Activated CD4-positive, alpha-beta T cell treated with anti-CD3 and anti-CD28 coated beads, Interleukin-2, amount 10 ng/mL, durations not matched to agents 7 days and 5 days (primary cell): ENCODE measurements around the gene ABCD4. TPM values are rescaled to one million over a fixed set of nuclear protein-coding genes. Genes with fewer than 3 reads are reported as not detected.

Experiments
- CTCF ChIA-PET: fragments of 350-600 bp; sonication (Branson Sonifier 250); formaldehyde crosslinking; loops from one replicate; lab custom pipeline; 2021; ENCODE audit warnings: antibody characterized with exemption; lab: Charles Lee
- POLR2A ChIA-PET: fragments of 350-600 bp; sonication (Branson Sonifier 250); formaldehyde crosslinking; loops from one replicate; lab custom pipeline; 2021; ENCODE audit warnings: antibody characterized with exemption; lab: Charles Lee
- DNase-seq: peaks from one replicate; pipeline ENCODE4 v3.0.0-alpha.2; 2020
- H3K27ac Mint-ChIP-seq: one replicate; pipeline ENCODE4 v1.8.0; 2021; ENCODE audit warnings: mild to moderate bottlenecking, moderate library complexity, mixed read lengths
- H3K27me3 Mint-ChIP-seq: one replicate; pipeline ENCODE4 v1.8.0; 2021; ENCODE audit warnings: mixed read lengths
- H3K36me3 Mint-ChIP-seq: one replicate; pipeline ENCODE4 v1.8.0; 2021; ENCODE audit warnings: low read depth, mixed read lengths
- H3K4me1 Mint-ChIP-seq: one replicate; pipeline ENCODE4 v1.8.0; 2021; ENCODE audit warnings: mixed read lengths
- H3K4me3 Mint-ChIP-seq: one replicate; pipeline ENCODE4 v1.8.0; 2021; ENCODE audit warnings: mild to moderate bottlenecking, moderate library complexity, mixed read lengths
- H3K9me3 Mint-ChIP-seq: one replicate; pipeline ENCODE4 v1.8.0; 2021; ENCODE audit warnings: mixed read lengths
- total RNA-seq, 2 experiments: library from RNA; stranded (reverse); gene quantifications; one replicate each; pipeline ENCODE4 v1.2.3, GENCODE V29; 2021

ABCD4 gene
- total RNA-seq, 2 experiments from 2014 or later, result 59.6 to 62.4 TPM

DNA sequence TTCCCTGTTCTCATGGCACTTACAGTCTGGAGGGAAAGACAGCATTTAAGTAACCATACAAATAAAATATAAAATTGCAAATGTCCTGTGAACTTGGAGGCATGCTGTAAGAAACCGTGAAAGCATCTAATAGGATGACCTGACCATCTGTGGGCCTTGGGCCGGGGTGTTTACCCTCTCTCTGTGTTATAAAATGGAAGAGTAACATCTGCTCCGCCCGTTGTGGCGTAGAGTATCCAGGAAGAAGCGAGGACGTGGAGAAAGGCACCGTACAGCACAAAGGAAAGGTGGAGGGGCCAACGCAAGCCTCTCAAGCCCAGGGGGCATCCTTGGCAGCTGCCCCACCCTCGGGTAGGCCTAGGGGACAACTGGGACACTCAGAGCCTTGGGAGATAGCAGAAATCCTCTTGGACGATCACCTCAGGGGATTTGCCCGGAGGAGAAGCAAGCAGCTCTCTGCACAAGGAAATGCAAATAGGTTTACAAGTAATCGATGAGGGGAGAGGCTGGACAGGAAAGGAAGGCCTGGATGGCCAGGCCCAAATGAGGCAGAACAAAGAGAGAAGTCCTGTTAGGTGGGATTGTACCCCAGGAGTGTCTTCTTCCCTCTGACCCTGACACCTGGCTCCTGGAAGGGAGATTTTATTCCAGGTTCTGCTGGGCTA is 37.3 kb downstream of the ABCD4 start:
- Mint-ChIP-seq H3K9me3 (no peaks in the 10 kb centered on the region), H3K36me3 (no peaks in the 10 kb centered on the region), H3K27me3 (peaks cover 5% of the 10 kb centered on the region), H3K4me1 (no peaks in the 10 kb centered on the region), H3K27ac (no peak overlapping the region), H3K4me3 (no peak overlapping the region)
- ChIA-PET CTCF (no interaction called here), POLR2A (no interaction called here)
- DNase-seq, result no peak

DNA sequence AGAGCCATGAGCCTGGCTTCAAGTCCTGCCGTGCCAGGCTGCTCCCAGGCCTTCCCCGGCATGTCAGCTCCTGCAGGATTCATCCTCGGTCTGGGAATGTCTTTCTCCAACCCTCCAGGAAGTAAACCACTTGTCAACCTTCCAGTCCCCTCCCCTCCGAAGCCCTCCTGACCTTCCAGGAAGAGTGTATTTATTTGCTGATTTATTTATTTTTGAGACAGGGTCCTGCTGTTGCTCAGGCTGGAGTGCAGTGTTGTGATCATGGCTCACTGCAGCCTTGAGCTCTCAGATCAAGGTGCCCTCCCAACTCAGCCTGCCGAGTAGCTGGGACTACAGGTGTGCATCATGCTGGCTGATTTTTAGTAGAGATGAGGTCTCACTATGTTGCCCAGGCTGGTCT is 38.8 kb downstream of the ABCD4 start:
- CTCF ChIA-PET, result interaction anchor here (0.9 kb wide), 1 partner anchor 17 kb away, joined by 3 read pairs; no protein-coding TSS in a partner anchor
- Mint-ChIP-seq H3K4me3 (no peak overlapping the region), H3K4me1 (no peaks in the 10 kb centered on the region), H3K27ac (no peak overlapping the region), H3K27me3 (peaks cover 9% of the 10 kb centered on the region), H3K9me3 (no peaks in the 10 kb centered on the region), H3K36me3 (no peaks in the 10 kb centered on the region)
- no peak for DNase-seq
- POLR2A ChIA-PET, result no interaction called here

DNA sequence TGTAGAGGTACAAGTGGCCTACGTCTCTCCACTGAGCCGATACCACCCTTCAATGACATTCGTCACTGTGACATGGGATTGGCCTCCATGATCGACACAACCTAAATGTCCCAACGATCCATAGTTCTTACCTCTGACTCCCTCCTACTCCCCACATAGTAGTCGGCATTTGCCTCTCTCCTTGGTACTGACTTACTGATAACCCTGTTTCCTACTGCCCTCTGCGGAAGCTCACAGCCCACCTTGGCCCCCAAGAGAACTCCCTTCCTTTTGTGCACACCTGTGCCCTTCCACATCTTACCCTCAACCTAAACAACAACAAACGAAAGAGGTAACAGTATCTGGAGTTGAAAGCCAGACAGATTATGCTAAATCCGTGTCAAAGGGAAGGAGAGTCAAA is 39.6 kb downstream of the ABCD4 start:
- no peaks in the 10 kb centered on the region for H3K4me1 Mint-ChIP-seq
- no peak overlapping the region for H3K4me3 Mint-ChIP-seq
- no peaks in the 10 kb centered on the region for H3K9me3 Mint-ChIP-seq
- no peaks in the 10 kb centered on the region for H3K36me3 Mint-ChIP-seq
- POLR2A ChIA-PET, result no interaction called here
- peaks cover 12% of the 10 kb centered on the region for H3K27me3 Mint-ChIP-seq
- CTCF ChIA-PET, result no interaction called here
- H3K27ac Mint-ChIP-seq, result no peak overlapping the region
- DNase-seq, result no peak

DNA sequence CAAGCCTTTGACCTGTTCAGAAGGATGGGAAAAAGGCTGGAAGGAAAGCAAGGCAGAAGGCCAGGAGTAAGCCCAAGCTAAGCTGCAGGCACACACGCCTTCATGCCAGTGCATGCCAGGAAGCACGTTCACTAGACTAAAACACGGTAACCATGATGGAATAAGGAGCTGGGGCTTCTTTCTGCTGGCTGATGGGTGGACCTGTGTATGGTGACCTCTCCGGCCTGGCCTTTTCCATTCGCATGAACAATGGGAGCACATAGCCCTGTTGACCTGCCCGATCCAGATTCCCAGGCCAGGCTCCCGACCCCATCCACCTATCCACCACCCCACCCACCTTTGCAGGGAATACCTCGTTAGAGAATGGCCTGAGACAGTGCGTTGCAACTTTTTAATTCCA is 40.7 kb downstream of the ABCD4 start:
- CTCF ChIA-PET, result no interaction called here
- POLR2A ChIA-PET, result no interaction called here
- no peak overlapping the region for H3K27ac Mint-ChIP-seq

DNA sequence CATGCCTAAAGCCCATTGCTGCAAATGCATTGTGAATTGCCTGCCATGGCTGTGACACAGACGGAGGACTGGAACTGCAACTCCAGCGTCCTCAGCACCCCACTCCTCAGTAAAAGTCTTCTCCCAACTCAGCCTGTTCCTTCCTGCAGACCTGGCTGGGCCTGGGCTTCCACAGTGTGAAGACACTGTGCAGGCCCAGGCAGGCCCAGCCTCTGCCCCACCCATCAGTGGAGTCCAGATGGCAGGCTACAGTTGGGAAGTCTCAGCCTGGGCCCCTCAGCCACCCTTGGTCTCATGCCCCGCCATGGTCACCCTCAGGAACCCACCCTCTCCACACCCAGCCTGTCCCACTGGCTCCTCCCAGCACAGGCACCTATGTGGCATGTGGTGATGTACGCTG is 41.4 kb downstream of the ABCD4 start:
- Mint-ChIP-seq H3K4me3 (no peak overlapping the region), H3K36me3 (no peaks in the 10 kb centered on the region), H3K9me3 (no peaks in the 10 kb centered on the region), H3K27ac (no peak overlapping the region), H3K4me1 (peaks cover 8% of the 10 kb centered on the region), H3K27me3 (peaks cover 14% of the 10 kb centered on the region)
- CTCF ChIA-PET, result no interaction called here
- no peak for DNase-seq
- POLR2A ChIA-PET, result no interaction called here

More for the DNA sequence above, 40.7 kb downstream of the ABCD4 start:
- no peak for DNase-seq
- no peaks in the 10 kb centered on the region for H3K9me3 Mint-ChIP-seq
- peaks cover 3% of the 10 kb centered on the region for H3K4me1 Mint-ChIP-seq
- H3K36me3 Mint-ChIP-seq, result no peaks in the 10 kb centered on the region
- H3K27me3 Mint-ChIP-seq, result peaks cover 14% of the 10 kb centered on the region
- H3K4me3 Mint-ChIP-seq, result no peak overlapping the region

DNA sequence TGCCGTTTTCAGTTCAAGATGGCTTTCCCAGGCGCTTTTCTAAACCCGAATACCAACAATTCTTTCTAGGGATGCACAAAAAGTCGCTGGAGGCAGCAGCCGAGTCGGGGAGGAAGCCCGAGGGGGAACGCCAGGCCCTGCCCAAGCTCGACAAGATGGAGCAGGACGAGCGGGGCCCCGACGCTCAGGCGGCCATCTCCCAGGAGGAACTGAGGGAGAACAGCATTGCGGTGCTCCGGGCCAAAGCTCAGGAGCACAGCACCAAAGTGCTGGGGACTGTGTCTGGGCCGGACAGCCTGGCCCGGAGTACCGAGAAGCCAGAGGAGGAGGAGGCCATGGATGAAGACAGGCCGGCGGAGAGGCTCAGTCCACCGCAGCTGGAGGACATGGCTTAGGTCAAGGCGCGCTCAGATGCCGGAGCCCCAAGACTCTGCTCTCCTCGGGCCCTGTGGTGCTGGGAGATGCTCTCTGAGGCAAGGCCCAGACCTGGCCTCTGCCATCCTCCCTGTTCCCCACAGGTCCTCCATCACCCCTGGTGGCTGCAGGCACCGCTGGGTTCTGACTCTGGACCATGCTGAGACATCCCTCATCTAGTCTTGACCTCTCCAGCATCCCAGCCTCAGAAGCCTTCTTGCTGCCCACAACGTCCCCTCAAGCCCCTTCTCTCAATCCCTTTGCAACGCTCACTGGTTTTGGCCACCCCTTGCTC is 42.1 kb downstream of the ABCD4 start:
- ChIA-PET POLR2A (no interaction called here), CTCF (interaction anchor here (1.0 kb wide), 1 partner anchor 9 kb away, joined by 3 read pairs; no protein-coding TSS in a partner anchor)
- no peak overlapping the region for H3K4me3 Mint-ChIP-seq
- peaks cover 12% of the 10 kb centered on the region for H3K27me3 Mint-ChIP-seq
- no peak for DNase-seq
- no peaks in the 10 kb centered on the region for H3K9me3 Mint-ChIP-seq
- peaks cover 8% of the 10 kb centered on the region for H3K4me1 Mint-ChIP-seq
- no peaks in the 10 kb centered on the region for H3K36me3 Mint-ChIP-seq
- no peak overlapping the region for H3K27ac Mint-ChIP-seq

DNA sequence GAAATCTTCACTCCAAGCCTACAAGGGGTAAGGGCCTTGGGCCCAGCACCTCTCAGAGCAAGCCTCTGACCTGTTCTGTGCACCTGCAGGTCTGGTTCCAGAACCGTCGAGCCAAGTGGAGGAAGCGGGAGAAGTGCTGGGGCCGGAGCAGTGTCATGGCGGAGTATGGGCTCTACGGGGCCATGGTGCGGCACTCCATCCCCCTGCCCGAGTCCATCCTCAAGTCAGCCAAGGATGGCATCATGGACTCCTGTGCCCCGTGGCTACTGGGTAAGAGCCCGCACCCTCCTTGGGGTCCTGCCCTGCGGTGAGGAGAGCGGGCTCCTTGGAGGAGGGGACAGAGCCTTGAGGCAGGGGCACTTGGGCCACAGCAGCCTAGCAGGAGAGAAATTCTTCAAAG is 43.2 kb downstream of the ABCD4 start:
- no peak for DNase-seq
- H3K9me3 Mint-ChIP-seq, result no peaks in the 10 kb centered on the region
- H3K4me3 Mint-ChIP-seq, result no peak overlapping the region
- no peak overlapping the region for H3K27ac Mint-ChIP-seq
- H3K36me3 Mint-ChIP-seq, result no peaks in the 10 kb centered on the region
- peaks cover 12% of the 10 kb centered on the region for H3K27me3 Mint-ChIP-seq
- peaks cover 8% of the 10 kb centered on the region for H3K4me1 Mint-ChIP-seq
- CTCF ChIA-PET, result no interaction called here
- POLR2A ChIA-PET, result no interaction called here

DNA sequence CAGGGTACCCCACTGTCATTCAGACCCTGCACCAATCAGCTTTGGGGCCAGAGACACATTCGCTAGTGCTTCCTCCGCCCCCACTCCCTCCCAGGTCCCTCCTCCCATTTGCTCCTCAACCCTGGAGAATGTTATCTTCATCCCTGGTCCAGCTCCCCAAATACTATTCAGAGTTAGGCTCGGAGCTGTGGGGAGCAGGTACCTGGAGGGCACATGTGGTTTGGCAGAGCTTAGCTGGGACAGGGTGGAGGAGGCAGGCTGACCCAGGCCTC is 44.0 kb downstream of the ABCD4 start:
- H3K4me1 Mint-ChIP-seq, result peaks cover 8% of the 10 kb centered on the region
- DNase-seq, result no peak
- ChIA-PET CTCF (interaction anchor here (1.6 to 3.2 kb wide), 2 partner anchors 12 to 38 kb away, joined by 4 to 28 read pairs; no protein-coding TSS in a partner anchor), POLR2A (no interaction called here)
- H3K9me3 Mint-ChIP-seq, result no peaks in the 10 kb centered on the region
- H3K27ac Mint-ChIP-seq, result no peak overlapping the region
- H3K4me3 Mint-ChIP-seq, result no peak overlapping the region
- peaks cover 12% of the 10 kb centered on the region for H3K27me3 Mint-ChIP-seq
- H3K36me3 Mint-ChIP-seq, result no peaks in the 10 kb centered on the region

DNA sequence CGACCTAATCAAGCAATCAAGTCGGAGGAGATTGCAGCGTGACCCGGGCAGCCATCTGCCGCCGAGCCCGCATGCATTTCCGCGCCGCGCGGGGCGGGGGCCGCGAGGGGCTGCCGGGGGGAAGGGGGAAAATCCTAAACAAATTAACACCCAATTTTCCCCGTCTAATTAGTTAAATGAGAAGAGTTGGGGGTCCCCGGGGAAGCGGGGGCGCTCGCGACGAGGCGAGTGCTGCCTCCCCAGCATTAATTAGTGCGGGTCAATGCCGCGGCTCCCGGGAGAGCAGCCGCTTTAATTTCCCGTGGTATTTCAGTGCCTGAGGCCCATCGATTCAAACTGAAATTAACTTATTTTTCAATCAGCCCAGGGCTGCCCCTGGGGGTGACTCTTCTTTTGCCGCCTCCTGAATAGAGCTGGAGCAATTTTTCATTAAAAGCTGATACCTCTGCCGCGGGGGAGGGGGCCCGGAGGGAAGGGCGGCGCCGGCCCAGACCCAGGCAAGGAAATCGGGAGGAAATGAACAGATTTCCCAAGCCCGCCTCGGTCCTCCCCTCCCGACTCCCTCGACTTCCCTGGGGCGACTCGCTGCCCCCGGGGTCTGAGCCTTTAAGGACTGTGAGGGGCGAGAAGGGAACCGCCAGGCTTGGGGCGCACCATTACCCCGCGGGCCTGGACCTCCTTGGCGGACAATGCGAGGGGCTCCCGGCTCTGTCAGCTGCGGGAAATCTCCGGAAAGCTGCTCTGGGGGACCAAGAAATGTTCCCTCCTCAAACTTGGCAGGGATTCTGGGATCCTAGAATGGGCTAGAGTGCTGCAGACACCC is 44.6 kb downstream of the ABCD4 start:
- CTCF ChIA-PET, result interaction anchor here (1.6 to 3.2 kb wide), 2 partner anchors 12 to 39 kb away, joined by 4 to 28 read pairs; no protein-coding TSS in a partner anchor
- H3K27ac Mint-ChIP-seq, result no peak overlapping the region
- no peak for DNase-seq
- no peaks in the 10 kb centered on the region for H3K9me3 Mint-ChIP-seq
- POLR2A ChIA-PET, result no interaction called here
- peaks cover 8% of the 10 kb centered on the region for H3K4me1 Mint-ChIP-seq
- peak overlapping the region; percentile 75 for H3K4me3 Mint-ChIP-seq
- no peaks in the 10 kb centered on the region for H3K36me3 Mint-ChIP-seq
- H3K27me3 Mint-ChIP-seq, result peaks cover 14% of the 10 kb centered on the region

DNA sequence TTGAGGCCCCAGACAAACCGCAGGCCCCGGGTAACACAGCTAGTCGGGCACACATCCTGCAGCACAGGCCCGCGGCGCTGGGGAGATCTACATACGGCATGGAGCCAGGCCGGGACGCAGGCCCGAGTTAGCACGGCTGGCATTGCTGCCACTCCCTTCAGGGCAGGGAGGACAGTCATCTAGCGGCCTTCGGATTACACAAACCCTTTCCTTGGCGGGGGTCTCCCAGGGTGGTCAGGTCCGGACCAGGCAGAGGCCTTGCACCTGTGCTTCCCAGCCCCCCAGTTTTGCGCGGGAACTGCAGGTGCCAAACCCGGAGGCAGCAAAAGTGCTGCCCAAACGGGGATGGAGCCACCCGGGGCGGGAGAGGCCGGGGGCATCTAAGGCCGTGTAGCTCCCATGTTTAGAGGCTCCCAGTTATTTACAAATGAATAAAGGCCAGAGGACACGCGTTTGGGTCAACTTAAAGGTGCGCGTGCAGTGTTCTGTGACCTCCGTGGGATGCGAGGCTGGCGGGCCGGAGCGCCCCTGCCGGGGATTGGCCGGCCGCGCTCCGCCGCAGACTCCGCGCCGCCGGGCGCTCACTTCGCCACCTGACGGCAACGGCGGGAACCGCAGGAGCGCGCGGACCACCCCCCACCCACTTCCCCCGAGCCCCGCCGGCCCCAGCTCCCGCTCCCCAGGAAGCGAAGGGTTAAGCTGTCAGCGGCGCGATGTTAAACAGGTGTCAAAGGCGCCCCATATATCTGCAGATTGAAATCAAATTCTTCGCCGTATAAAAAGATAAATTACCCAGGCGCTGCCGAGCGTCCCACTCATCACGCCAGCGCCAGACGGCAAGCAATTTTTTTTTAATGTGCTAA is 45.4 kb downstream of the ABCD4 start:
- no peaks in the 10 kb centered on the region for H3K9me3 Mint-ChIP-seq
- peaks cover 17% of the 10 kb centered on the region for H3K27me3 Mint-ChIP-seq
- peak overlapping the region; percentile 75 for H3K4me3 Mint-ChIP-seq
- H3K4me1 Mint-ChIP-seq, result peaks cover 8% of the 10 kb centered on the region
- H3K36me3 Mint-ChIP-seq, result no peaks in the 10 kb centered on the region
- H3K27ac Mint-ChIP-seq, result no peak overlapping the region
- peak; percentile 44 for DNase-seq
- ChIA-PET CTCF (interaction anchor here (0.5 to 3.2 kb wide), 9 partner anchors 10 to 1396 kb away, joined by 3 to 28 read pairs (median 4); partner anchors contain the start of gene VSX2), POLR2A (no interaction called here)

DNA sequence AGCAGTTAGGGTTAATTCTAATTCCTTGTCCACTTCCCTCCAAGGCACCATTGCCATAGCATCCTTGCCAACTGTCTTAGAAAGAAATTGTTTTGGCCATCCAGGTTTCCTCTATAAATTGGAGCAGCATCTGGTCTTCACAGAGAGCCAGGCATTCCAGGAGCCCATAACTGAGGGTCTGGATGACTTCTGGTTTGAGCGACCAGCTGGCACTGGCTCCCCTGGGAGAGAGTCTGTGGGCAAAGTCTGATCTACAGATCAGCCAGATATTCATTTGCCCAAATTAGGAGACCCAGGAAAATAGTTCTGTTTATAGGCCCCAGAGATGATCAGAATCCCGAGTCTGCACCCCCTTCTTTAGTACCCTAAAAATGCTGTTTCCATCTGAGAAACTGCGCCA is 47.5 kb downstream of the ABCD4 start:
- Mint-ChIP-seq H3K4me3 (no peak overlapping the region), H3K27me3 (peaks cover 19% of the 10 kb centered on the region), H3K9me3 (no peaks in the 10 kb centered on the region), H3K36me3 (no peaks in the 10 kb centered on the region), H3K4me1 (peaks cover 15% of the 10 kb centered on the region), H3K27ac (no peak overlapping the region)
- POLR2A ChIA-PET, result no interaction called here
- no peak for DNase-seq
- CTCF ChIA-PET, result interaction anchor here (2.0 to 2.5 kb wide), 2 partner anchors 12 to 37 kb away, joined by 6 to 7 read pairs; no protein-coding TSS in a partner anchor
